ENCODE results near the gene OR4C13.
"Not testable (repeated sequence)": the region's sequence is repeated elsewhere in the genome, so short reads cannot be mapped to it uniquely, and the experiment has no call there.

Gene OR4C13

DNA sequence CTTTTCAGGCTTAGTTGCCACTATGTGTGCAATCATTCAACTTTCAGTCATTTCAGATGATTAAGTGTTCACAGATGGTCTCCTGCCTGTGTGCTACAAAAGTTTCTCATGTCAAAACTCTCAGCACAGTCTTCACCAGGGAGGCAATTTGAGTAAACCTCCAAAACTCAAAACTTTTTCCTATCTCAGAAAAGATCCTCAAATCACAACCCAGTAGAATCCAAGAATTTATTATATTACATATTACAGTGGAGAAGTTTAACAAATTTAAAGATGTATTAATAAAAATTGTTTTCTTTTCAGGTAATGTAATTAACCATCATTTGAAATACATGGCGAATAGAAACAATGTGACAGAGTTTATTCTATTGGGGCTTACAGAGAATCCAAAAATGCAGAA, at the start of gene OR4C13:
Gene OR4C13 (plus strand): TSS at position 301 of the 400 bp plus-strand sequence. CDS start 32 bp downstream, at position 333.
- H3K27ac ChIP-seq (ENCODE audit: low read depth, low read length): no peak within 1 kb of the TSS
- no peaks in the 10 kb centered on the region for H3K4me1 ChIP-seq (ENCODE audit: control insufficient read depth, low read length)
- H3K79me2 ChIP-seq (ENCODE audit: control insufficient read depth, low read length): no peaks in the 10 kb centered on the region
- H3K27me3 ChIP-seq (ENCODE audit: control insufficient read depth, low read length): no peaks in the 10 kb centered on the region
- no peaks in the 10 kb centered on the region for H3K9me3 ChIP-seq (ENCODE audit: control insufficient read depth, insufficient read depth, low read length)
- H3K9me2 ChIP-seq (replicated peaks; ENCODE audit: control insufficient read depth, low read length): no peaks in the 10 kb centered on the region
- no peaks in the 10 kb centered on the region for H4K20me1 ChIP-seq (ENCODE audit: control insufficient read depth, insufficient read depth, low read depth, low read length)
- no peaks in the 10 kb centered on the region for H3F3A ChIP-seq (ENCODE audit: control insufficient read depth, insufficient read depth)
- TF ChIP-seq EZH2phosphoT487 (IDR thresholded peaks at IDR 0.05; ENCODE audit: borderline replicate concordance, low read length): no peak
- TF ChIP-seq, protein P1, sequence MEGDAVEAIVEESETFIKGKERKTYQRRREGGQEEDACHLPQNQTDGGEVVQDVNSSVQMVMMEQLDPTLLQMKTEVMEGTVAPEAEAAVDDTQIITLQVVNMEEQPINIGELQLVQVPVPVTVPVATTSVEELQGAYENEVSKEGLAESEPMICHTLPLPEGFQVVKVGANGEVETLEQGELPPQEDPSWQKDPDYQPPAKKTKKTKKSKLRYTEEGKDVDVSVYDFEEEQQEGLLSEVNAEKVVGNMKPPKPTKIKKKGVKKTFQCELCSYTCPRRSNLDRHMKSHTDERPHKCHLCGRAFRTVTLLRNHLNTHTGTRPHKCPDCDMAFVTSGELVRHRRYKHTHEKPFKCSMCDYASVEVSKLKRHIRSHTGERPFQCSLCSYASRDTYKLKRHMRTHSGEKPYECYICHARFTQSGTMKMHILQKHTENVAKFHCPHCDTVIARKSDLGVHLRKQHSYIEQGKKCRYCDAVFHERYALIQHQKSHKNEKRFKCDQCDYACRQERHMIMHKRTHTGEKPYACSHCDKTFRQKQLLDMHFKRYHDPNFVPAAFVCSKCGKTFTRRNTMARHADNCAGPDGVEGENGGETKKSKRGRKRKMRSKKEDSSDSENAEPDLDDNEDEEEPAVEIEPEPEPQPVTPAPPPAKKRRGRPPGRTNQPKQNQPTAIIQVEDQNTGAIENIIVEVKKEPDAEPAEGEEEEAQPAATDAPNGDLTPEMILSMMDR (IDR thresholded peaks at IDR 0.05; ENCODE audit: low read depth, low read length, poor library complexity, severe bottlenecking): no peak
- no peak within 1 kb of the TSS for H3K4me3 ChIP-seq (ENCODE audit: low read length)
- no peaks in the 10 kb centered on the region for H3K36me3 ChIP-seq (ENCODE audit: control insufficient read depth, low read length)
- no peak within 1 kb of the TSS for H3K4me2 ChIP-seq (ENCODE audit: low read length)

DNA sequence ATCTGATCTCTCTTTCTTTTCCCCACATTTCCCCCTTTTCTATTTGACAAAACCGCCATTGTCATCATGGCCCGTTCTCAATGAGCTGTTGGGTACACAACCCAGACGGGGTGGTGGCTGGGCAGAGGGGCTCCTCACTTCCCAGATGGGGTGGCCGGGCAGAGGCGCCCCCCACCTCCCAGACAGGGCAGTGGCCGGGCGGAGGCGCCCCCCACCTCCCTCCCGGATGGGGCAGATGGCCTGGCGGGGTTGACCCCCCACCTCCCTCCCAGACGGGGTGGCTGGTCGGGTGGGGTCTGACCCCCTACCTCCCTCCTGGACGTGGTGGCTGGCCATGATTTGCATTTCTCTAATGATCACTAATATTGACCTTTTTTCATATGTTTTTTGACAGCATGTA, 40.7 kb upstream of the OR4C13 start:
- not testable (repeated sequence) for H3K4me3 ChIP-seq (ENCODE audit: low read length); H4K20me1 ChIP-seq (ENCODE audit: control insufficient read depth, insufficient read depth, low read depth, low read length); H3K4me1 ChIP-seq (ENCODE audit: control insufficient read depth, low read length); H3K4me2 ChIP-seq (ENCODE audit: low read length); H3F3A ChIP-seq (ENCODE audit: control insufficient read depth, insufficient read depth); H3K79me2 ChIP-seq (ENCODE audit: control insufficient read depth, low read length); H3K36me3 ChIP-seq (ENCODE audit: control insufficient read depth, low read length); H3K27me3 ChIP-seq (ENCODE audit: control insufficient read depth, low read length); H3K9me3 ChIP-seq (ENCODE audit: control insufficient read depth, insufficient read depth, low read length); H3K9me2 ChIP-seq (replicated peaks; ENCODE audit: control insufficient read depth, low read length); H3K27ac ChIP-seq (ENCODE audit: low read depth, low read length)

- not testable (repeated sequence) for H3K27me3 ChIP-seq (ENCODE audit: control insufficient read depth, low read length); H3K79me2 ChIP-seq (ENCODE audit: control insufficient read depth, low read length); H3K36me3 ChIP-seq (ENCODE audit: control insufficient read depth, low read length); H3K9me2 ChIP-seq (replicated peaks; ENCODE audit: control insufficient read depth, low read length); H3K9me3 ChIP-seq (ENCODE audit: control insufficient read depth, insufficient read depth, low read length); H3K4me1 ChIP-seq (ENCODE audit: control insufficient read depth, low read length); H3K27ac ChIP-seq (ENCODE audit: low read depth, low read length); H3K4me3 ChIP-seq (ENCODE audit: low read length); H3K4me2 ChIP-seq (ENCODE audit: low read length); H3F3A ChIP-seq (ENCODE audit: control insufficient read depth, insufficient read depth); H4K20me1 ChIP-seq (ENCODE audit: control insufficient read depth, insufficient read depth, low read depth, low read length)
Observed at GRCh38 chr11:49948701-49949100, 3.5 kb upstream of the OR4C13 start.

GRCh38 chr11:49973439-49973838, 21.2 kb downstream of the OR4C13 start:
- H3K9me3 ChIP-seq (ENCODE audit: control insufficient read depth, insufficient read depth, low read length); H3F3A ChIP-seq (ENCODE audit: control insufficient read depth, insufficient read depth); H3K79me2 ChIP-seq (ENCODE audit: control insufficient read depth, low read length); H3K27ac ChIP-seq (ENCODE audit: low read depth, low read length); H3K9me2 ChIP-seq (replicated peaks; ENCODE audit: control insufficient read depth, low read length); H3K36me3 ChIP-seq (ENCODE audit: control insufficient read depth, low read length); H4K20me1 ChIP-seq (ENCODE audit: control insufficient read depth, insufficient read depth, low read depth, low read length); H3K27me3 ChIP-seq (ENCODE audit: control insufficient read depth, low read length); H3K4me2 ChIP-seq (ENCODE audit: low read length); H3K4me1 ChIP-seq (ENCODE audit: control insufficient read depth, low read length); H3K4me3 ChIP-seq (ENCODE audit: low read length): not testable (repeated sequence)

GRCh38 chr11:49982435-49982834, 30.2 kb downstream of the OR4C13 start, which contains the start of gene OR4C12:
OR4C12 (minus strand) TSS chr11:49982535; CDS start chr11:49982501, 34 bp downstream.
- not testable (repeated sequence) for H3K79me2 ChIP-seq (ENCODE audit: control insufficient read depth, low read length); H3K4me2 ChIP-seq (ENCODE audit: low read length); H3K27ac ChIP-seq (ENCODE audit: low read depth, low read length)

More at GRCh38 chr11:49982435-49982834, 30.2 kb downstream of the OR4C13 start, which contains the start of gene OR4C12:
- not testable (repeated sequence) for H3K9me2 ChIP-seq (replicated peaks; ENCODE audit: control insufficient read depth, low read length); H3K9me3 ChIP-seq (ENCODE audit: control insufficient read depth, insufficient read depth, low read length); H3F3A ChIP-seq (ENCODE audit: control insufficient read depth, insufficient read depth); H3K36me3 ChIP-seq (ENCODE audit: control insufficient read depth, low read length); H3K27me3 ChIP-seq (ENCODE audit: control insufficient read depth, low read length); H3K4me3 ChIP-seq (ENCODE audit: low read length); H4K20me1 ChIP-seq (ENCODE audit: control insufficient read depth, insufficient read depth, low read depth, low read length); H3K4me1 ChIP-seq (ENCODE audit: control insufficient read depth, low read length)

Data from DOHH2 (cell line).